Ectodermal cell (in vitro differentiated cells): Measurements from ENCODE around the gene SNURF.

Experiments used
- H3K27ac ChIP-seq: 2 replicates; pipeline ENCODE4 v1.7.0; 2013; ENCODE audit warnings: mild to moderate bottlenecking, low read depth, low read length; ENCODE audit not compliant: insufficient read depth, poor library complexity, severe bottlenecking
- H3K27me3 ChIP-seq: 2 replicates; pipeline ENCODE4 v1.7.0; 2013; ENCODE audit warnings: mild to moderate bottlenecking, low read length; ENCODE audit not compliant: insufficient read depth, control insufficient read depth, poor library complexity, severe bottlenecking
- H3K36me3 ChIP-seq: one replicate; pipeline ENCODE4 v1.7.0; 2013; ENCODE audit warnings: low read length; ENCODE audit not compliant: control insufficient read depth, insufficient read depth
- H3K4me1 ChIP-seq: one replicate; pipeline ENCODE4 v1.7.0; 2013; ENCODE audit warnings: low read length; ENCODE audit not compliant: control insufficient read depth, insufficient read depth
- H3K4me3 ChIP-seq: 2 replicates; pipeline ENCODE4 v1.7.0; 2013; ENCODE audit warnings: low read depth, low read length, control low read depth; ENCODE audit not compliant: insufficient read depth
- H3K9me3 ChIP-seq: 2 replicates; pipeline ENCODE4 v1.7.0; 2013; ENCODE audit warnings: mild to moderate bottlenecking, low read length, moderate library complexity; ENCODE audit not compliant: control insufficient read depth
- WGBS, 2 experiments: methylation state at CpG; one replicate each; pipeline ENCODE4 v1.1.7; 2013; ENCODE audit warnings: missing lambda C conversion rate in 2 of 2; 5-methylcytosine and 5-hydroxymethylcytosine counted together

The SNURF gene

GRCh38 chr15:24940236-24940635 lies 14.6 kb upstream of the SNURF start:
- Histone ChIP-seq H3K27ac (no peak overlapping the region), H3K9me3 (peaks cover 2% of the 10 kb centered on the region), H3K4me3 (no peak overlapping the region), H3K27me3 (no peaks in the 10 kb centered on the region), H3K36me3 (no peaks in the 10 kb centered on the region), H3K4me1 (no peaks in the 10 kb centered on the region)
- WGBS, 2 experiments, result 50 to 68% methylated on average over 2 of the region's 2 CpGs

- Histone ChIP-seq H3K9me3 (peaks cover 2% of the 10 kb centered on the region), H3K4me1 (no peaks in the 10 kb centered on the region), H3K27me3 (no peaks in the 10 kb centered on the region), H3K4me3 (no peak overlapping the region), H3K36me3 (no peaks in the 10 kb centered on the region), H3K27ac (no peak overlapping the region)
- WGBS, 2 experiments, result 65 to 83% methylated on average over 1 of the region's 1 CpG
These were observed 11.4 kb upstream of the SNURF start for GRCh38 chr15:24943361-24943760.

GRCh38 chr15:24944954-24945353 lies 9.8 kb upstream of the SNURF start:
- WGBS, 2 experiments, result 50 to 75% methylated on average over 1 of the region's 1 CpG
- H3K27me3 ChIP-seq, result no peaks in the 10 kb centered on the region
- H3K27ac ChIP-seq, result no peak overlapping the region
- H3K36me3 ChIP-seq, result no peaks in the 10 kb centered on the region
- H3K4me1 ChIP-seq, result no peaks in the 10 kb centered on the region
- H3K4me3 ChIP-seq, result no peak overlapping the region
- peaks cover 2% of the 10 kb centered on the region for H3K9me3 ChIP-seq

GRCh38 chr15:24945711-24946110 lies 9.1 kb upstream of the SNURF start:
- Histone ChIP-seq H3K27ac (no peak overlapping the region), H3K4me1 (no peaks in the 10 kb centered on the region), H3K4me3 (no peak overlapping the region), H3K27me3 (no peaks in the 10 kb centered on the region), H3K36me3 (no peaks in the 10 kb centered on the region), H3K9me3 (peaks cover 2% of the 10 kb centered on the region)
- WGBS, 2 experiments, result 82 to 83% methylated on average over 1 of the region's 1 CpG

- H3K27ac ChIP-seq, result no peak overlapping the region
- no peaks in the 10 kb centered on the region for H3K27me3 ChIP-seq
- no peaks in the 10 kb centered on the region for H3K9me3 ChIP-seq
- no peaks in the 10 kb centered on the region for H3K4me1 ChIP-seq
- H3K36me3 ChIP-seq, result no peaks in the 10 kb centered on the region
- WGBS, 2 experiments, result 53 to 70% methylated on average over 1 of the region's 3 CpGs
- no peak overlapping the region for H3K4me3 ChIP-seq
These were observed 6.3 kb upstream of the SNURF start for GRCh38 chr15:24948495-24948894.

GRCh38 chr15:24955531-24955921 lies 739 bp downstream of the SNURF start:
- Histone ChIP-seq H3K9me3 (peaks cover 2% of the 10 kb centered on the region), H3K27ac (peak overlapping the region; percentile 89), H3K4me3 (peak overlapping the region; percentile 74), H3K27me3 (no peaks in the 10 kb centered on the region), H3K36me3 (peaks cover 2% of the 10 kb centered on the region), H3K4me1 (no peaks in the 10 kb centered on the region)
- WGBS, 2 experiments, result 42 to 47% methylated on average over 31 of the region's 31 CpGs

- Histone ChIP-seq H3K4me1 (no peaks in the 10 kb centered on the region), H3K36me3 (peaks cover 2% of the 10 kb centered on the region), H3K9me3 (peaks cover 2% of the 10 kb centered on the region), H3K27ac (peak overlapping the region; percentile 89), H3K27me3 (no peaks in the 10 kb centered on the region), H3K4me3 (peak overlapping the region; percentile 74)
- WGBS, 2 experiments, result 49 to 55% methylated on average over 28 of the region's 28 CpGs
These were observed 1.5 kb downstream of the SNURF start for GRCh38 chr15:24956111-24956838.

GRCh38 chr15:24957691-24958090 lies 2.9 kb downstream of the SNURF start:
- Histone ChIP-seq H3K27me3 (no peaks in the 10 kb centered on the region), H3K36me3 (peaks cover 2% of the 10 kb centered on the region), H3K4me1 (no peaks in the 10 kb centered on the region), H3K4me3 (peak overlapping the region; percentile 74), H3K27ac (no peak overlapping the region), H3K9me3 (peaks cover 2% of the 10 kb centered on the region)
- whole genome bisulfite sequencing, 2 experiments, result 35 to 55% methylated on average over 2 of the region's 2 CpGs

- Histone ChIP-seq H3K27me3 (no peaks in the 10 kb centered on the region), H3K4me1 (no peaks in the 10 kb centered on the region), H3K9me3 (peaks cover 2% of the 10 kb centered on the region), H3K4me3 (no peak overlapping the region), H3K36me3 (peaks cover 5% of the 10 kb centered on the region), H3K27ac (no peak overlapping the region)
- 84 to 88% methylated on average over 4 of the region's 4 CpGs for WGBS, 2 experiments
These were observed 7.2 kb downstream of the SNURF start for GRCh38 chr15:24961967-24962366.

- 87 to 94% methylated on average over 2 to 4 of the region's 4 CpGs for WGBS, 2 experiments
These were observed 8.1 kb downstream of the SNURF start for GRCh38 chr15:24962880-24963279.

More at GRCh38 chr15:24962880-24963279, 8.1 kb downstream of the SNURF start:
- H3K4me1 ChIP-seq, result no peaks in the 10 kb centered on the region
- no peaks in the 10 kb centered on the region for H3K27me3 ChIP-seq
- no peak overlapping the region for H3K4me3 ChIP-seq
- no peak overlapping the region for H3K27ac ChIP-seq
- peaks cover 5% of the 10 kb centered on the region for H3K36me3 ChIP-seq
- peaks cover 2% of the 10 kb centered on the region for H3K9me3 ChIP-seq
